Measurements from ENCODE around the gene TTC9.

TTC9 gene

DNA sequence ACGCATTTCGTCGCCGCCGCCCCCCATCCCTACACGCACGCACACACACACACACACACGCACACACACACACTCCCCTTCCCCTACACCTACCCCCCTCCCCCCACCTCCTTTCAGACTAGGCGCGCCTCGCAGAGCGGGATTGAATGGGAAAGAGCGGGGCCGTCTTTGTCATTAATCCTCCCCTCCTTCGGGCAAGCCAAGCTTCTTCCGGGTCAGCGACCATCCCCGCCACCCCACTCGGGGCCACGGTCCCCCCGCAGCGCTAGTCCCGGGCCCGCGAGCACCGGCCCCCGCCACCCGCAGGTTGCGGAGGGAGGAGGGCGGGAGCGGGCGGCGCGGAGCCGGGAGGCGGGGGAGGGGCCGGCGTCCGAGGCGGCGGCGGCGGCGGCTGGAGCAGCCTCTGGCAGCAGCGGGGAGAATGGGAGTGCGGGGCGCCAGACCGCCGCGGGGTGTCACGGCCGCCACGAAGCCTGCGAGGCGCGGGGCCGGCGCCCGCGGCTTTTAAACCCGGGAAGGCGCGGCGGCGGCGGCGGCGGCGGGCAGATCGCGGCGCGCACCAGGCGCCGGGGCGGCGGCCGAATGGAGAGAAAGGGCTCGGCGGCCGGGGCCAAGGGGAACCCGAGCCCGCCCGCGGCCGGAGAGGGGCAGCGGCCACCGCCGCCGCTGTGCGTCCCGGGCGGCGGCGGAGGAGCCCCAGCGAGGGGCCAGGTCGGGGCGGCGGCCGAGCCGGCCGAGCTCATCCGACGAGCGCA is at the start of gene TTC9:
Gene TTC9 (plus strand): TSS at position 369 of the 755 bp plus-strand sequence. CDS start 214 bp downstream, at position 583.
- Histone ChIP-seq H3K36me3 (ENCODE audit: insufficient read depth, insufficient read length, low read length) (no peaks in the 10 kb centered on the region), H3K4me3 (ENCODE audit: insufficient read length, low read depth) (peak within 1 kb of the TSS; percentile 56), H3K9me3 (ENCODE audit: insufficient read depth, low read length) (no peaks in the 10 kb centered on the region), H3K9ac (ENCODE audit: insufficient read length, low read depth) (peak within 1 kb of the TSS; percentile 77), H3K27me3 (ENCODE audit: insufficient read depth, insufficient read length) (peaks cover 43% of the 10 kb centered on the region), H3K4me1 (ENCODE audit: insufficient read depth, insufficient read length) (peaks cover 4% of the 10 kb centered on the region)
- DNase-seq (ENCODE audit: low read depth, low spot score): no peak
- no peak for TF ChIP-seq ZNF274 (IDR thresholded peaks at IDR 0.05; ENCODE audit: low read depth, low read length)
- no peak for TF ChIP-seq SUZ12 (IDR thresholded peaks at IDR 0.05; ENCODE audit: extremely low read depth, insufficient read depth, insufficient read length)
- no peak for TF ChIP-seq YY1 (IDR thresholded peaks at IDR 0.05; ENCODE audit: insufficient read depth, insufficient read length)

DNA sequence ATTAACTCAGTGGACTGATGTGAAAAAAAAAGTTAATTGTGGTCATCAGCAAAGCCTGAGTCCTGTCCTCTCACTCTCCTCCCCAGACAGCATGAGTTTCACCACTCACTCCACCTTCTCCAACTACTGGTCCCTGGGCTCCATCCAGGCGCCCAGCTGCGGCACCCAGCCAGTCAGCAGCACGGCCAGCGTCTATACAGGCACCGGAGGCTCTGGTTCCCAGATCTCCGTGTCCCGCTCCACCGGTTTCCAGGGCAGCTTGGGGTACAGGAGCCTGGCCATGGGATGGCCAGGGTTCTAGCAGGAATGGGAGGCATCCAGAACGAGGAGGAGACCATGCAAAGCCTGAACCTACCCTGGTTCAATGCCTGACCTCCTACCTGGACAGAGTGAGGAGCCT is 47.3 kb upstream of the TTC9 start:
- Histone ChIP-seq H3K9ac (ENCODE audit: insufficient read length, low read depth) (no peak overlapping the region), H3K4me3 (ENCODE audit: insufficient read length, low read depth) (no peak overlapping the region), H3K36me3 (ENCODE audit: insufficient read depth, insufficient read length, low read length) (peaks cover 71% of the 10 kb centered on the region), H3K4me1 (ENCODE audit: insufficient read depth, insufficient read length) (no peaks in the 10 kb centered on the region), H3K9me3 (ENCODE audit: insufficient read depth, low read length) (no peaks in the 10 kb centered on the region), H3K27me3 (ENCODE audit: insufficient read depth, insufficient read length) (no peaks in the 10 kb centered on the region)
- TF ChIP-seq YY1 (IDR thresholded peaks at IDR 0.05; ENCODE audit: insufficient read depth, insufficient read length) (no peak), SUZ12 (IDR thresholded peaks at IDR 0.05; ENCODE audit: extremely low read depth, insufficient read depth, insufficient read length) (no peak), ZNF274 (IDR thresholded peaks at IDR 0.05; ENCODE audit: low read depth, low read length) (no peak)
- no peak for DNase-seq (ENCODE audit: low read depth, low spot score)

DNA sequence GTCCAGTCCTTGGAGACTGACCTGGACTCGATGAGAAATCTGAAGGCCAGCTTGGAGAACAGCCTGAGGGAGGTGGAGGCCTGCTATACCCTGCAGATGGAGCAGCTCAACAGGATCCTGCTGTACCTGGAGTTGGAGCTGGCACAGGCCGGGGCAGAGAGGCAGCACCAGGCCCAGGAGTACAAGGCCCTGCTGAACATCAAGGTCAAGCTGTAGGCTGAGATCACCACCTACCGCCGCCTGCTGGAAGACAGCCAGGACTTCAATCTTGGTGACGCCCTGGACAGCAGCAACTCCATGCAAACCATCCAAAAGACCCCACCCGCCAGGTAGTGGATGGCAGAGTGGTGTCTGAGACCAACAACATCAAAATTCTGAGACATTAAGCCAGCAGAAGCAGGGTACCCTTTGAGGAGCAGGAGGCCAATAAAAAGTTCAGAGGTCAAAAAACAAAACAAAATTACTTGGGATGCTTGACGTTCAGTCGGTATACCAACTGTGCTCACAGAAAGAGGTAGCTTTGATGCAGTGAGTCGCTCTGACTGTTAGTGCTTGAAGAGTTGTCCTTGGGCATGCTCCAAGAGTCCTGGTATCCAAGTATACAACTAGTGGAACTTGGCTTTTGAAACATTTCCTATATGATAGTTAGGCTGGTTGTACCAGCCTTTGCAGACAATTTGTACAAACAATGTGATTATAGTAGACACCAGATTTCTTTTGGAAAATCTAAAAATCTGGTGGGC is 46.1 kb upstream of the TTC9 start:
- Histone ChIP-seq H3K27me3 (ENCODE audit: insufficient read depth, insufficient read length) (no peaks in the 10 kb centered on the region), H3K9me3 (ENCODE audit: insufficient read depth, low read length) (no peaks in the 10 kb centered on the region), H3K4me3 (ENCODE audit: insufficient read length, low read depth) (no peak overlapping the region), H3K4me1 (ENCODE audit: insufficient read depth, insufficient read length) (no peaks in the 10 kb centered on the region), H3K36me3 (ENCODE audit: insufficient read depth, insufficient read length, low read length) (peaks cover 60% of the 10 kb centered on the region), H3K9ac (ENCODE audit: insufficient read length, low read depth) (no peak overlapping the region)
- TF ChIP-seq ZNF274 (IDR thresholded peaks at IDR 0.05; ENCODE audit: low read depth, low read length) (no peak), YY1 (IDR thresholded peaks at IDR 0.05; ENCODE audit: insufficient read depth, insufficient read length) (no peak), SUZ12 (IDR thresholded peaks at IDR 0.05; ENCODE audit: extremely low read depth, insufficient read depth, insufficient read length) (no peak)
- DNase-seq (ENCODE audit: low read depth, low spot score): no peak

DNA sequence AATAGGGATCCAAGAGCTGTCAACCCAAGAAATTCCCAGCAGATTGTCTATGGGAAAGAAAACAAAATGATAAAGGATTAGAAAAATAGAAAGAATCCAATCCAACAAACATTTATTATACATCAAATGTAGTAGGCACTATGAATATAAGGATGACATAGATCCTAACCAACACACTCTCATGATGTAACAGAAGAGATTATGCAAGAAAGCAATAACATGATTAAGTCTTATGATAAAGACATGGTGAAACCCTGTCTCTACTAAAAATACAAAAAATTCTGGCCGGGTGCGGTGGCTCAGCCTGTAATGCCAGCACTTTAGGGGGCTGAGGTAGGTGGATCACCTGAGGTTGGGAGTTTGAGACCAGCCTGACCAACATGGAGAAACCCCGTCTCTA is 44.0 kb upstream of the TTC9 start:
- H3K9me3 ChIP-seq (ENCODE audit: insufficient read depth, low read length): no peaks in the 10 kb centered on the region
- H3K4me1 ChIP-seq (ENCODE audit: insufficient read depth, insufficient read length): no peaks in the 10 kb centered on the region
- DNase-seq (ENCODE audit: low read depth, low spot score): no peak
- TF ChIP-seq YY1 (IDR thresholded peaks at IDR 0.05; ENCODE audit: insufficient read depth, insufficient read length) (no peak), ZNF274 (IDR thresholded peaks at IDR 0.05; ENCODE audit: low read depth, low read length) (no peak), SUZ12 (IDR thresholded peaks at IDR 0.05; ENCODE audit: extremely low read depth, insufficient read depth, insufficient read length) (no peak)
- H3K36me3 ChIP-seq (ENCODE audit: insufficient read depth, insufficient read length, low read length): peaks cover 41% of the 10 kb centered on the region
- no peak overlapping the region for H3K4me3 ChIP-seq (ENCODE audit: insufficient read length, low read depth)
- H3K27me3 ChIP-seq (ENCODE audit: insufficient read depth, insufficient read length): no peaks in the 10 kb centered on the region
- H3K9ac ChIP-seq (ENCODE audit: insufficient read length, low read depth): no peak overlapping the region

DNA sequence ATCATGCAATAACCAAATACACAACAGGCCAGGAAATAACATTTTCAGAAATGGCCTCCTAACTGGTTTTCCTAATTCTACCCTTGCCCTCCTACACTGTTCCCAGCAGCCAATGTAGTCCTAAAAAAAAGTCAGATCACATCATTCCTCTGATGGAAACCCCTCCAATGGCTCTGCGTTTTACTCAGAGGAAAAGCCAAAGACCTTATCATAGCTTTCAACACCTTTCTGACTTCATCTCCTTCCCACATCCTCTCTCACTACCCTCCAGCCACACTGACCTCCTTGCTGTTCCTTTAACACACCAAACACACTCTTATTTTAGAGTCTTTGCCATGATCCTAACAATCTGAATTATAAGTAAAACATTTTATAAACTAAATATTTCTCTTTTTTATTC is 42.4 kb upstream of the TTC9 start:
- Histone ChIP-seq H3K4me1 (ENCODE audit: insufficient read depth, insufficient read length) (no peaks in the 10 kb centered on the region), H3K27me3 (ENCODE audit: insufficient read depth, insufficient read length) (no peaks in the 10 kb centered on the region), H3K36me3 (ENCODE audit: insufficient read depth, insufficient read length, low read length) (peaks cover 25% of the 10 kb centered on the region), H3K4me3 (ENCODE audit: insufficient read length, low read depth) (peak overlapping the region; percentile 8), H3K9me3 (ENCODE audit: insufficient read depth, low read length) (no peaks in the 10 kb centered on the region), H3K9ac (ENCODE audit: insufficient read length, low read depth) (no peak overlapping the region)
- DNase-seq (ENCODE audit: low read depth, low spot score): no peak
- TF ChIP-seq YY1 (IDR thresholded peaks at IDR 0.05; ENCODE audit: insufficient read depth, insufficient read length): no peak
- no peak for TF ChIP-seq SUZ12 (IDR thresholded peaks at IDR 0.05; ENCODE audit: extremely low read depth, insufficient read depth, insufficient read length)
- TF ChIP-seq ZNF274 (IDR thresholded peaks at IDR 0.05; ENCODE audit: low read depth, low read length): no peak

DNA sequence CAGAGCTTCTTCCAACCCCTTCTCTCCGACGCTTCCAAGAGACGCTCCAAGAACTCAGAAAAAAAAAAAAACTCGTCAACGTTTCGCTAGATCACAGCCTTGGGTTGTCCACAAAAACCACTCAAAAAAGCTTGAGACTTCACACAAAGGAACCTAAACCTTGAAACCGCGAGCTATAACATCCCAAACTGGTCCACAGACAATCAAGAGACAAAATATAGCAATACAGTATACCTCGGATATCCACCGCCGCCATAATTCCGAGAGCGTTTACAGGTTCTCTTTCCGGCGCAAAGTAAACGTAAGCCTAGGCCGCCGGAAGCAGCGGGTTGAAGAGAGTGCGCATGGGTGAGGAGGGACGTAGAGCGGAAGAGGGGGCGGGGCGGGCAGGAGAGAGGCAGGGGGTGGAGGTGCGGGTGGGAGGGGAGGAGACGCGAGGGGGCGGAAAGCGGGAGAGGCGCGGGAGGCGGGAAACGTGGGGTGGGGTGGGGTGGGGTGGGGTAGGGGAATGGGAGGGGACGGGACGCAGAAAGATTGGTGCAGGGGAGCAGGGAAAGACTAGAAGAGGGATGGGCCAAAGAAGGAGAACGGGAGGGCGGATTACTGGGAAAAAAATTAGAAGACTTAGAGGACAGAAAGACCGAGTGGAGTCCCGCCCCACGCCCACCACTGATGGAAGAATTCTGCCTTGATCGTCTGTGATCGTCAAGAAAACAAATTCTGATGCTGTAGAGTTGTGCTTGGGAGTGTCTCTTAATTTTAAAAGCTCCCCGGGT is 41.1 kb upstream of the TTC9 start, which contains the start of gene MED6:
Gene MED6 (minus strand): TSS at position 274 of the 776 bp plus-strand sequence. CDS start 18 bp downstream, at position 256.
- Histone ChIP-seq H3K9ac (ENCODE audit: insufficient read length, low read depth) (peak within 1 kb of the TSS; percentile 90), H3K9me3 (ENCODE audit: insufficient read depth, low read length) (no peaks in the 10 kb centered on the region), H3K4me3 (ENCODE audit: insufficient read length, low read depth) (peak within 1 kb of the TSS; percentile 94), H3K36me3 (ENCODE audit: insufficient read depth, insufficient read length, low read length) (peaks cover 13% of the 10 kb centered on the region), H3K4me1 (ENCODE audit: insufficient read depth, insufficient read length) (no peaks in the 10 kb centered on the region), H3K27me3 (ENCODE audit: insufficient read depth, insufficient read length) (no peaks in the 10 kb centered on the region)
- TF ChIP-seq ZNF274 (IDR thresholded peaks at IDR 0.05; ENCODE audit: low read depth, low read length) (no peak), YY1 (IDR thresholded peaks at IDR 0.05; ENCODE audit: insufficient read depth, insufficient read length) (peak; percentile 73), SUZ12 (IDR thresholded peaks at IDR 0.05; ENCODE audit: extremely low read depth, insufficient read depth, insufficient read length) (no peak)
- DNase-seq (ENCODE audit: low read depth, low spot score): peak; percentile 85
